Neural cell (in vitro differentiated cells): ENCODE measurements around the gene ROR1. TPM values are rescaled to one million over a fixed set of nuclear protein-coding genes. Genes with fewer than 3 reads are reported as not detected.

Source experiments
- H2AFZ ChIP-seq: fragments of 200-600, 300-800 bp; sonication (generic), shearing (Covaris generic); 2 replicates; pipeline ENCODE4 v1.6.0; 2014; ENCODE audit warnings: low read depth, mild to moderate bottlenecking, antibody characterized with exemption, low read length, moderate library complexity
- H3F3A ChIP-seq: fragments of 200-600 bp; shearing (Covaris generic); 2 replicates; pipeline ENCODE4 v1.6.1; 2016; ENCODE audit warnings: mild to moderate bottlenecking, moderate library complexity, mixed read lengths, antibody characterized with exemption, low read length; ENCODE audit not compliant: insufficient read depth, poor library complexity, severe bottlenecking
- H3K27ac ChIP-seq: fragments of 200-600, 300-800 bp; sonication (generic), shearing (Covaris generic); 2 replicates; pipeline ENCODE4 v1.5.1; 2014; ENCODE audit warnings: mild to moderate bottlenecking, low read length, moderate library complexity
- H3K27me3 ChIP-seq: fragments of 300-800, 200-600 bp; sonication (generic), shearing (Covaris generic); 2 replicates; pipeline ENCODE4 v1.6.0; 2014; ENCODE audit warnings: mild to moderate bottlenecking, low read depth, low read length, moderate library complexity; ENCODE audit not compliant: insufficient read depth
- H3K36me3 ChIP-seq: fragments of 300-800, 200-600 bp; sonication (generic), shearing (Covaris generic); 2 replicates; pipeline ENCODE4 v1.5.1; 2014; ENCODE audit warnings: mild to moderate bottlenecking, antibody characterized with exemption, low read length, moderate library complexity; ENCODE audit not compliant: insufficient read depth
- H3K4me2 ChIP-seq: fragments of 300-800, 200-600 bp; sonication (generic), shearing (Covaris generic); 2 replicates; pipeline ENCODE4 v1.6.0; 2014; ENCODE audit warnings: mild to moderate bottlenecking, low read length
- H3K4me3 ChIP-seq: fragments of 300-800, 200-600 bp; sonication (generic), shearing (Covaris generic); 2 replicates; pipeline ENCODE4 v1.5.1; 2014; ENCODE audit warnings: mild to moderate bottlenecking, low read length, moderate library complexity
- H3K79me2 ChIP-seq: fragments of 200-600 bp; shearing (Covaris generic); replicated peaks from 2 replicates; pipeline ENCODE4 v1.6.0; 2014; ENCODE audit warnings: mild to moderate bottlenecking, low read length, moderate library complexity; ENCODE audit not compliant: insufficient read depth
- H3K9ac ChIP-seq: fragments of 300-800, 200-600 bp; sonication (generic), shearing (Covaris generic); 2 replicates; pipeline ENCODE4 v1.6.1; 2016; ENCODE audit warnings: mild to moderate bottlenecking, low read length, mixed read lengths
- H3K9me2 ChIP-seq: fragments of 200-600 bp; shearing (Covaris generic); 2 replicates; pipeline ENCODE4 v1.6.1; 2016; ENCODE audit warnings: mild to moderate bottlenecking, low read length, mixed read lengths; ENCODE audit not compliant: insufficient read depth
- H3K9me3 ChIP-seq: fragments of 200-600, 300-800 bp; sonication (generic), shearing (Covaris generic); 2 replicates; pipeline ENCODE4 v1.6.1; 2016; ENCODE audit warnings: mild to moderate bottlenecking, mixed run types, low read length, moderate library complexity, mixed read lengths
- H4K20me1 ChIP-seq: fragments of 200-600 bp; shearing (Covaris generic); 2 replicates; pipeline ENCODE4 v1.6.1; 2016; ENCODE audit warnings: mild to moderate bottlenecking, mixed run types; ENCODE audit not compliant: insufficient read depth
- EP300 ChIP-seq: fragments of 450-650 bp; conservative IDR thresholded peaks from 2 replicates; pipeline ENCODE4 v1.6.1; 2014; ENCODE audit warnings: antibody characterized with exemption, mild to moderate bottlenecking, moderate library complexity; ENCODE audit not compliant: poor library complexity, severe bottlenecking
- EZH2 ChIP-seq: fragments of 200-600, 300-800 bp; shearing (Covaris generic), sonication (generic); IDR thresholded peaks from 2 replicates; pipeline ENCODE4 v1.6.1; 2014; ENCODE audit warnings: antibody characterized with exemption, low read length, borderline replicate concordance, mild to moderate bottlenecking; ENCODE audit not compliant: insufficient read depth, poor library complexity, severe bottlenecking
- MXI1 ChIP-seq: fragments of 450-650 bp; conservative IDR thresholded peaks from 2 replicates; pipeline ENCODE4 v1.6.1; 2014; ENCODE audit warnings: antibody characterized with exemption, mild to moderate bottlenecking; ENCODE audit not compliant: poor library complexity, severe bottlenecking
- POLR2AphosphoS5 ChIP-seq: IDR thresholded peaks from 2 replicates; pipeline ENCODE4 v1.6.1; 2012
- RAD21 ChIP-seq: fragments of 450-650 bp; conservative IDR thresholded peaks from 2 replicates; pipeline ENCODE4 v1.6.1; 2014; ENCODE audit warnings: antibody characterized with exemption, mild to moderate bottlenecking, moderate library complexity
- SMC3 ChIP-seq: fragments of 450-650 bp; conservative IDR thresholded peaks from 2 replicates; pipeline ENCODE4 v1.6.1; 2014; ENCODE audit warnings: antibody characterized with exemption, mild to moderate bottlenecking, moderate library complexity; ENCODE audit not compliant: poor library complexity
- TAF1 ChIP-seq: IDR thresholded peaks from 2 replicates; pipeline ENCODE4 v1.6.1; 2012; ENCODE audit warnings: low read depth
- polyA plus RNA-seq: library from polyadenylated mRNA; depleted of rRNA; stranded (reverse); fragments of >200 nt; gene quantifications from 2 replicates; pipeline ENCODE4 v1.2.3, GENCODE V29; 2014
- TF ChIP-seq, protein P1 (sequence below): IDR thresholded peaks from 2 replicates; pipeline ENCODE4 v1.6.1; 2012; ENCODE audit warnings: borderline replicate concordance
- TF ChIP-seq, protein P2 (sequence below): fragments of 450-650 bp; IDR thresholded peaks from 2 replicates; pipeline ENCODE4 v1.5.1; 2014; ENCODE audit warnings: antibody characterized with exemption, mild to moderate bottlenecking, moderate library complexity; ENCODE audit not compliant: poor library complexity, severe bottlenecking

ROR1 gene
- polyA plus RNA-seq, 1 donor from 2014 or later = 0.27 TPM

DNA sequence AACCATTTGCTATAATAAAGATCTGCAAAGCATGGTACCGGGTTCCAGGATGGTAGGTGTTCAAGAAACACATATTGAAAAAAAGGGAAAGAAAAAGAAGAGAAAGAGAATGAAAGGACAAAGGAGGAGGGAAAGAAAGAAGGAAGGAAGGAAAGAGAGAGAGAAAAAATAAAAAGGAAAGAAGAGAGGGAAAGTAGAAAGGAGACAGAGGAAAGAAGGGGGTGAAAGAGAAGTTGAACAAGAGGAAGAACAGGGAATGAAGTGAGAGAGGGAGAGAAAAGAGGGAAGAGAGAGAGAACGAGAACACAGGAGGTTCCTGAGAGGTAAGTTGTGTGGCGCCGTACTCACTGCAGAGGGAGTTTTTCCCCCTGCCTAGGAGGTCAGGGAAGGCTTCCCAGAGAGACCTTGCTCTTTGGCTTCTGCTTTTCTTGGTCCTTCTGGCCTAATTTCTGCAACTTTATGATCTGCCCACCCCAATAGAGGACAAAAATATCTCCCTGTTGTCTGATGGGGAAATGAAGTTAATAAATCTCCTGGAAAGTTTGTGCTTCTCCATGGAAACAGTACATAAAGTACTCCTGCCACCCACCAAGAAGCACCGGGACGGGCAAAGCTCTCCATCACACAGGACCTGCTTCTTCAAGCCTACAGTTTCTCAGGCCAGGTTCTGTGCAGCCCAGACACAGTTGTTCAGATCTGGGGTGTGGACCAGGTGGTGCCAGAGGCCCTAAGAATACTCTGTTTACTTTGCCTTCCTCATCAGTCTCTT is 124.8 kb downstream of the ROR1 start:
- Histone ChIP-seq H4K20me1 (no peaks in the 10 kb centered on the region), H3K9me3 (no peaks in the 10 kb centered on the region), H3K9ac (no peak overlapping the region), H3K4me3 (no peak overlapping the region), H3K27ac (no peak overlapping the region), H3K4me2 (no peak overlapping the region), H3F3A (no peaks in the 10 kb centered on the region), H3K27me3 (no peaks in the 10 kb centered on the region), H3K79me2 (no peaks in the 10 kb centered on the region), H3K36me3 (no peaks in the 10 kb centered on the region), H3K9me2 (no peaks in the 10 kb centered on the region), H2AFZ (no peak overlapping the region)
- TF ChIP-seq TAF1 (no peak), POLR2AphosphoS5 (no peak), EZH2 (no peak), EP300 (no peak), MXI1 (no peak), SMC3 (no peak), RAD21 (no peak)
- TF ChIP-seq, protein P1, sequence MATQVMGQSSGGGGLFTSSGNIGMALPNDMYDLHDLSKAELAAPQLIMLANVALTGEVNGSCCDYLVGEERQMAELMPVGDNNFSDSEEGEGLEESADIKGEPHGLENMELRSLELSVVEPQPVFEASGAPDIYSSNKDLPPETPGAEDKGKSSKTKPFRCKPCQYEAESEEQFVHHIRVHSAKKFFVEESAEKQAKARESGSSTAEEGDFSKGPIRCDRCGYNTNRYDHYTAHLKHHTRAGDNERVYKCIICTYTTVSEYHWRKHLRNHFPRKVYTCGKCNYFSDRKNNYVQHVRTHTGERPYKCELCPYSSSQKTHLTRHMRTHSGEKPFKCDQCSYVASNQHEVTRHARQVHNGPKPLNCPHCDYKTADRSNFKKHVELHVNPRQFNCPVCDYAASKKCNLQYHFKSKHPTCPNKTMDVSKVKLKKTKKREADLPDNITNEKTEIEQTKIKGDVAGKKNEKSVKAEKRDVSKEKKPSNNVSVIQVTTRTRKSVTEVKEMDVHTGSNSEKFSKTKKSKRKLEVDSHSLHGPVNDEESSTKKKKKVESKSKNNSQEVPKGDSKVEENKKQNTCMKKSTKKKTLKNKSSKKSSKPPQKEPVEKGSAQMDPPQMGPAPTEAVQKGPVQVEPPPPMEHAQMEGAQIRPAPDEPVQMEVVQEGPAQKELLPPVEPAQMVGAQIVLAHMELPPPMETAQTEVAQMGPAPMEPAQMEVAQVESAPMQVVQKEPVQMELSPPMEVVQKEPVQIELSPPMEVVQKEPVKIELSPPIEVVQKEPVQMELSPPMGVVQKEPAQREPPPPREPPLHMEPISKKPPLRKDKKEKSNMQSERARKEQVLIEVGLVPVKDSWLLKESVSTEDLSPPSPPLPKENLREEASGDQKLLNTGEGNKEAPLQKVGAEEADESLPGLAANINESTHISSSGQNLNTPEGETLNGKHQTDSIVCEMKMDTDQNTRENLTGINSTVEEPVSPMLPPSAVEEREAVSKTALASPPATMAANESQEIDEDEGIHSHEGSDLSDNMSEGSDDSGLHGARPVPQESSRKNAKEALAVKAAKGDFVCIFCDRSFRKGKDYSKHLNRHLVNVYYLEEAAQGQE = no peak
- TF ChIP-seq, protein P2, sequence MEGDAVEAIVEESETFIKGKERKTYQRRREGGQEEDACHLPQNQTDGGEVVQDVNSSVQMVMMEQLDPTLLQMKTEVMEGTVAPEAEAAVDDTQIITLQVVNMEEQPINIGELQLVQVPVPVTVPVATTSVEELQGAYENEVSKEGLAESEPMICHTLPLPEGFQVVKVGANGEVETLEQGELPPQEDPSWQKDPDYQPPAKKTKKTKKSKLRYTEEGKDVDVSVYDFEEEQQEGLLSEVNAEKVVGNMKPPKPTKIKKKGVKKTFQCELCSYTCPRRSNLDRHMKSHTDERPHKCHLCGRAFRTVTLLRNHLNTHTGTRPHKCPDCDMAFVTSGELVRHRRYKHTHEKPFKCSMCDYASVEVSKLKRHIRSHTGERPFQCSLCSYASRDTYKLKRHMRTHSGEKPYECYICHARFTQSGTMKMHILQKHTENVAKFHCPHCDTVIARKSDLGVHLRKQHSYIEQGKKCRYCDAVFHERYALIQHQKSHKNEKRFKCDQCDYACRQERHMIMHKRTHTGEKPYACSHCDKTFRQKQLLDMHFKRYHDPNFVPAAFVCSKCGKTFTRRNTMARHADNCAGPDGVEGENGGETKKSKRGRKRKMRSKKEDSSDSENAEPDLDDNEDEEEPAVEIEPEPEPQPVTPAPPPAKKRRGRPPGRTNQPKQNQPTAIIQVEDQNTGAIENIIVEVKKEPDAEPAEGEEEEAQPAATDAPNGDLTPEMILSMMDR = no peak

DNA sequence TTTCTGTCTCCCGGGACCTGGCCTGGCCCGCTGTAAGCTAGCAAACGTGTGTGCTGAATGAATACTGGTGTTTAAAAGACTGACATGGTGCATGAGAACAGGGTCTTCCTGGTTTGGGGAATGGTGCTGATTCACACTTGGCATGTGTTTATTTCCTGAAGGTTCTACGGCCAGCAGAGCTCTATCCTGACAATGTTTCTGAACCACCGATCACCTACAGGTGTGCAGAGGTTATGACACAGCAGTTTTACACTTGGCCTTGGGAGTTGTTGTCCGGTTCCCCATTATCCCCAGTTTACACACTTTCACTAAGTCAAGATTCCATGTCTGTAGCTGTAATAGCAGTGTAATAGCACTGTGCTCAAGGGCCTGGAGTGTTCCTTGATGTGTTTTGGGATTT is 127.3 kb downstream of the ROR1 start:
- Histone ChIP-seq H3K27ac (no peak overlapping the region), H3K9me2 (no peaks in the 10 kb centered on the region), H3K79me2 (no peaks in the 10 kb centered on the region), H3F3A (no peaks in the 10 kb centered on the region), H3K27me3 (peaks cover 4% of the 10 kb centered on the region), H3K9ac (no peak overlapping the region), H3K4me2 (no peak overlapping the region), H3K9me3 (no peaks in the 10 kb centered on the region), H2AFZ (no peak overlapping the region), H4K20me1 (no peaks in the 10 kb centered on the region), H3K4me3 (no peak overlapping the region), H3K36me3 (no peaks in the 10 kb centered on the region)
- TF ChIP-seq, protein P1 = no peak
- TF ChIP-seq SMC3 (no peak), POLR2AphosphoS5 (no peak), MXI1 (no peak), RAD21 (no peak), EZH2 (no peak), EP300 (no peak), TAF1 (no peak)
- TF ChIP-seq, protein P2 = no peak
